ENCODE measurements around the gene NT5C1B. TPM values are rescaled to one million over a fixed set of nuclear protein-coding genes. Genes with fewer than 3 reads are reported as not detected.

The NT5C1B gene
- total and polyA plus RNA-seq, 4 donors, result 0.02 to 0.63 TPM; not detected in 2

- TF ChIP-seq REST (IDR thresholded peaks at IDR 0.05) (no peak), MAX (IDR thresholded peaks at IDR 0.05) (no peak), FOXA1 (IDR thresholded peaks at IDR 0.05) (no peak), RAD21 (IDR thresholded peaks at IDR 0.05) (no peak), HNF4A (conservative IDR thresholded peaks at IDR 0.05) (no peak)
Measured at GRCh38 chr2:18517386-18517785, 72.0 kb downstream of the NT5C1B start (continued).

GRCh38 chr2:18516112-18516511 lies 73.3 kb downstream of the NT5C1B start:
- Histone ChIP-seq H3K4me1 (ENCODE audit: control insufficient read depth in 4 of 4, insufficient read depth in 4 of 4, low read length in 3 of 4) (peaks cover 3 to 24% (median 19%) of the 10 kb centered on the region in 4 donors), H3K36me3 (ENCODE audit: control insufficient read depth in 4 of 4, insufficient read depth in 3 of 4, low read depth in 1 of 4, low read length in 3 of 4) (no peaks in the 10 kb centered on the region), H3K9me3 (ENCODE audit: control insufficient read depth in 4 of 4, low read length in 3 of 4) (no peaks in the 10 kb centered on the region), H3K27ac (ENCODE audit: low read depth in 1 of 2, low read length in 2 of 2) (no peak overlapping the region), H3K4me3 (ENCODE audit: low read depth in 1 of 3, low read length in 3 of 3) (no peak overlapping the region), H3K9ac (ENCODE audit: low read depth in 1 of 2, low read length in 2 of 2) (no peak overlapping the region), H3K27me3 (ENCODE audit: control insufficient read depth in 4 of 4, insufficient read depth in 4 of 4, low read length in 3 of 4) (no peaks in the 10 kb centered on the region)
- WGBS, result 69% methylated on average over 11 of the region's 11 CpGs
- TF ChIP-seq JUND (IDR thresholded peaks at IDR 0.05) (no peak), FOXA1 (IDR thresholded peaks at IDR 0.05) (no peak), RAD21 (IDR thresholded peaks at IDR 0.05) (no peak), ATF3 (IDR thresholded peaks at IDR 0.05) (no peak), RXRA (IDR thresholded peaks at IDR 0.05) (no peak), TAF1 (conservative IDR thresholded peaks at IDR 0.05) (no peak), NR2F2 (IDR thresholded peaks at IDR 0.05) (no peak), CTCF (IDR thresholded peaks at IDR 0.05; ENCODE audit: low read depth, low read length, missing input control) (no peak), HNF4A (conservative IDR thresholded peaks at IDR 0.05) (no peak), MAX (IDR thresholded peaks at IDR 0.05) (no peak), REST (IDR thresholded peaks at IDR 0.05) (no peak), GABPA (IDR thresholded peaks at IDR 0.05 in 1 of 2, conservative IDR thresholded peaks at IDR 0.05 in 1 of 2) (no peak), ZBTB33 (IDR thresholded peaks at IDR 0.05) (no peak), FOXA2 (IDR thresholded peaks at IDR 0.05) (no peak)
- no peak for DNase-seq (ENCODE audit: low spot score)
